ELR (cell line): Measurements from ENCODE around the gene MTFP1.
"Not testable (repeated sequence)": the region's sequence is repeated elsewhere in the genome, so short reads cannot be mapped to it uniquely, and the experiment has no call there.

Experiments
- DNase-seq: peaks from one replicate; pipeline ENCODE4 v3.0.0-alpha.2; 2015; ENCODE audit warnings: low read depth

The MTFP1 gene, protein sequence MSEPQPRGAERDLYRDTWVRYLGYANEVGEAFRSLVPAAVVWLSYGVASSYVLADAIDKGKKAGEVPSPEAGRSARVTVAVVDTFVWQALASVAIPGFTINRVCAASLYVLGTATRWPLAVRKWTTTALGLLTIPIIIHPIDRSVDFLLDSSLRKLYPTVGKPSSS

DNA sequence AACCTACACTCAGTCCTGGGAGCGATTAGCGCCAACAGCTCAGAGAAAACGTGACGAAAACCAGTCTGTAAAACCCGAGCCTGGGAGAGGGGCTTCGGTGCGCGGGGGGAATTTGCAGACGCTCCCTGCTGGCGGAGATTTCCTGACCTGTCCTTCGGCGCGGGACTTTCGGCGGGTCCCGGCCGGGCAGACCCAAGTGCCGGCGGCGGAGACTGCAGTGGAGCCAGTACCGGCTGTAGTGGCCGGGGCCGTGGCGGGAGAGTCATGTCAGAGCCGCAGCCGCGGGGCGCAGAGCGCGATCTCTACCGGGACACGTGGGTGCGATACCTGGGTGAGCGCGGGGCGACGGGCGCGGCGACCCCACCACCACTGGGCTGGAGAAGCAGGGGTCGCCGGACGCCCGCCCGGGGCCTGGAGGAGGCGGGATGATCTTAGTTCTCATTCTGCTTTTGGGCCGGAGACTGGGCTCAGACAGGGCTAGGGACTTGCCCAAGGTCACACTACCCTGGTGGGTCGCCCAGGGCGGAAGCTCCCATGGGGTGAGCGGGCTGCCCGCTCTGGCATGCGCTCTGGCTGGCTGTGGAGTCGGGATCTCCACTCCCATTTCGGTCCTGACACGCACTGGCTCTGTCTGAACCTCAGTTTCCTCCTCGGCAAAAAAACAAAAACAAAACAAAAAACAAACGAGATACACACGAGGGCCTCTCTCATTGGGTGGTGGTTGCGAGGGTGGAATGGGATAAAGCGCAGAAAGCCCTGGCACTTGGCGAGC, at the start of gene MTFP1:
Gene MTFP1, plus strand, starts transcription at position 153 of the 772 bp plus-strand sequence. Its CDS starts 112 bp downstream, at position 265.
- peak; percentile 85 for DNase-seq

DNA sequence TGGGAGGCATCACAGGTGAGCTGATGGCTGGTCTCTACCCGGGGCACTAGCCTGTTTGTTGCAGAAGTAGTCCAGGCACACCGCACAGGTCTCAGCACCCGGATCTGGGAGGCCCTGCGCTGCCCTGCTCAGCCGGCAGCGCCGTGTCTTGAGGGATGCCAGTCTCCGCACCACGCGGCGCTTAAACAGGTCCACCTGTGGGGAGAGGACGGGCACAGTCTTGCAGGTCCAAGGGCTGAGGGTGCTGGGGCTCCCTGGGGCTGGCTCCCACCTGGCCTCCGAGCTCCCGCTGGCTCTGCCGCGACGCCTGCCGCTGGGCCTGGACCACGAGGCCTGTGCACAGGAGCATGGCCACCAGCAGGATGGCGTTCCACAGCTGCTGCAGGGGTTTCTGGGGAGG, 45.6 kb upstream of the MTFP1 start:
- no peak for DNase-seq

DNA sequence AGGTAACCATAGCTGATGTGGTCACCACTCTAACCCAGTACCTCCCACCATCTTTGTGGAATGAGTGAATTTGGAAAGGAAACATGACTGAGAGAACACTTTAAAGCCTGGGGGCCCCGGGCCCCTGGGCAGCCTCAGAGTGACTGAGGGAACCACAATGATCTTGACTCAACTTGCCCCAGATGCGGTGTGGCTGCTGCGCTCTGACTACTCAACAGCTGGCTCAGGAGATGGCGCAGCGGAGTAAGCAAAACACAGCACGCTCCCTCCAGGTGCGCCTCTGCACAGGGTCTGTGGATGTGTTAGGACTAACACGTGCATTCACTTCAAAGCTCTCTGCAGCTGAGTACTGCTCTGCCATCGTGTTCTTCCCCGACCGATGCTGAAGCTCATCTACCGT, 44.3 kb upstream of the MTFP1 start:
- DNase-seq, result no peak

DNA sequence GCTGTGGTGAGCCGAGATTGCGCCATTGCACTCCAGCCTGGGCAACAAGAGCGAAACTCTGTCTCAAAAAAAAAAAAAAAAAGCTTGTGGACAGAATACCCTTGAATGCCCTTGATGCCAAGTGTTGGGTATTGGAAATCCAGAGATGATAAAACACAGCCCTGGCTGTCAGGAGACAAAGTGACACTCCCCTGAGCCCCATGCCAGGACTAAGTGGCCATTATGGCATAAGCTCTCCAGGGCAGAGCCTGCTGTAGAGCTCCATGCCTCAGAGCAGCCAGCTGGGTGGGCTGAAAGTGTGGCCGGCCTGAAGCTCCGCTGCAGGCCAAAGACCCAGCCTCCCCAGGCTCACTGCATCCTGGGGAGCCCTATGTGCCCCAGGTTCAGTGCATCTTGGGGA, 43.2 kb upstream of the MTFP1 start:
- no peak for DNase-seq

DNA sequence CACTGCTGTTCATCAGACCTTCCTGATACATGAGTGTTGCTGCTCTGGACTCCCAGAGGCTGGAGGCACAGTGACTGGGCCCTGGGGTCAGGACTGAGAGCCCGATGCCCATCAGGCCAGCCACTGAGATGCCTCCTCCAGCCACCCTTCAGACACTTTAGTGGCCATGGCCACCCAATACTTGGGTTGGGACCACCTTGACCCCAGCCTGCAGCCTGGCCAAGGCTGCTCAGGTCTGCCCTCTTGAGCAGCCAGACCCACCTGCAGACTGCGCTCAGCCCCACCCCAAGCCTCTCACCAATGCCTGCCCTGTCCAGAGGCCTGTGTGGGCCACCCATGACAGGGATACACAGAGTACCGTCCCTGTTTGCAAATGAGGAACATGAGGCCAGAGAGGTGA, 42.5 kb upstream of the MTFP1 start:
- no peak for DNase-seq

DNA sequence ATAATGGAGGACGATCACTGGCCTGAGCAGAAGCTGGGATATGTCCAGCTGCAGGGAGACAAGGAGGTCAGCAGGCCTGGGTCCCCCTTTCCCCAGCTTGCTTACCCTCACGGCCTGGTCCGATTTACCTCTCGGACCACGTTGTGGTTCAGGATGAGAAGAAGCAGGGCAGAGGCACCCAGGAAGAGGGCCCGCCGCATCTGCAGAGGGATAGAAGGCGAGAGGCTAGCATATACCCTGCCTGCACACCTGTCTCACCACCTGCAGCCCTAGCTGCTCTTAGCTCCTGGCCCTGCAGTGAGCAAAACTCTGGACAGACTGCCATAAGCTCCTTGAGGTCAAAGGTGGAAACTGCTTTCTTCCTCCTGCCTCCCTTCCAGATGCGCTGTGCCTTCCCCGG, 39.6 kb upstream of the MTFP1 start:
- DNase-seq, result no peak

DNA sequence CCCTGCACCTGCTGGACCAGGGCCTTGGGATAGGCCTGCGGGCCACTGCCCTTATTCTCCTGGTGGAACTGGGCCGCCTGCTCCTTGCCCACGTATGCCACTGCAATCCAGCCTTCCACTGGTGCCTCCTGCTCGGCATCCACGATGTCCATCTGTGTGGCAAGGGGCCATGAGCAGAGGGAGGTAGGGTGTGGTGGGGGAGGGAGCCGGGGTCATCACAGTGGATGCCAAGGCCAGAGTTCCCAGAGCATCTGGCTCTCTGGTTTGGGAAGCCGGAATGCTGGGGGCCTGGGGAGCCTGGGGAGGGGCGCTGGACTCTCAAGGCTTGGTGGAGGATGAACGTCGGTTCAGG, 39.0 kb upstream of the MTFP1 start:
- no peak for DNase-seq

DNA sequence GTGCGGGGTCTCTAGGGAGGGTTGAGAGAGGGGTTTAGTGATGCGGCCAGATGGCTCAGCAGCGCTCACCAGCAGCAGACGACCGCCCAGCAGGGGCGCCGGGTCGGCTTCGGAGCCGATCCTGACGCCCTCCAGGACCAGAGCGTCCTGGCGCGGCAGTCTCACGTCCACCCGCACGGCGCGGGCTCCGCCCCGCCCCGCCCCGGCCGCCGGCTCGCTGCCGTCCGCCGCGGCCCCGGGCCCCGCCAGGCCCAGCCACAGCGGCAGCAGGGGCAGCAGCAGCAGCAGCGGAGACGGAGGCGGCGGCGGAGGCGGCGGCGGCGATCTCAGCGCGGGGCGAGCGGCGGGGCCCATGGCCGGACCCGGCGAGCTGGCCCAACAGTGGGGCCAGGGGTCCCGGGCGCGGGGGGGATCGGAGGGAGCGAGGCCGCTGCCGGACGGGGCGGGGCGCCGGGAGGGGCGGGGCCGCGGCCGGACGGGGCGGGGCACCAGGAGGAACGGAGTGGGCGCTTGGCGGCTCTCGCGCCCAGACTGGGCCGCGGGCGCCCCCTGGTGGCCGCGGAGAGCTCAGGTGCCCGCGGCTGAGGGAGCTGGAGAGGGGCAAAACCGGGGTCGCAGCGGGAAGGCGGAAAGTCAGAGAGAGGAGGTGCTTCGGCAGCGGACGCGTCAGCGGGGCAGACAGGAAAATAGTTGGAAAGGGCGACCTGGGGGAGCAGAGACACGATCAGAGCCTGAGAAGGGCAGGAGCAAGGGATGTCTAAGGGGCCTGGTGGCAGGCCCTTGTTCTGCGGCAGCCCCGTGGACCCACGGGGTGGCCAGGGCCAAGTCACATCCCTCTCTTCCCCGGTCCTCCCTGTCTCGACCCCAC, 38.4 kb upstream of the MTFP1 start, which contains the start of gene RNF215:
Gene RNF215, minus strand, starts transcription at position 452 of the 868 bp plus-strand sequence. Its CDS starts 98 bp downstream, at position 354.
- DNase-seq, result peak; percentile 80

DNA sequence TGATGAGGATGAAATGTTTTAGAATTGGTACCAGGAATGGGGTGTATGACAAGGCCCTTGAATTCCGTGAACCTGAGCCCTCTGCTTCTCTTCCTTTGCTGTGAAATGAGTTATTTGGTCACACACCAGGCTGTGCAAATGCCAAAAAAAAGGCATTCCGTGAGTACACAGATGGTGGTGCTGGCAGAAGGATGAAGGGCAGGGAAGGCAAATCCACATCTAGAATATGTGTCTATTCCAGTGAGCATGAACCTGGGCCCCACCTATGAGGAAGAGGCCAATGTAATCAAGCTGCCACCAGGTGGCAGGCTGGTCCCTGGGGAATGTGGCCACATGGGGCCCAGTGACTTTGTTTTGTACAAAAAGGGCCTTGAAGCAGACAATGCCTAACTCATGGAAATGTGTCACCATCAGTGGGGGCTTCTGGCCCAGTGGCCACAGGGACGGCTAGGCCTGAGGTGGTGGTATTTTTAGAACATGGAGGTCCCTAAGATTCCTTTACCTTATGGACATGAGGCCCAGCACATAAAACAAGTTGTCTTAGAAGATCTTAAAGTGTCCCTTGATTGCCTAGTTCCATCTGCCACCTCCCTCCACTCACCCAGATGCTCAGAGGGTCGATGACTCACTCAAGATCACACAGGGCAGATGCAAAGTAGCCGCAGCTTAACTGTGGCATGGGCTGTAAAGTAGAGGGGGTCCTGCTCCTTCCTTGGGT, 34.4 kb upstream of the MTFP1 start:
- DNase-seq, result peak; percentile 85

DNA sequence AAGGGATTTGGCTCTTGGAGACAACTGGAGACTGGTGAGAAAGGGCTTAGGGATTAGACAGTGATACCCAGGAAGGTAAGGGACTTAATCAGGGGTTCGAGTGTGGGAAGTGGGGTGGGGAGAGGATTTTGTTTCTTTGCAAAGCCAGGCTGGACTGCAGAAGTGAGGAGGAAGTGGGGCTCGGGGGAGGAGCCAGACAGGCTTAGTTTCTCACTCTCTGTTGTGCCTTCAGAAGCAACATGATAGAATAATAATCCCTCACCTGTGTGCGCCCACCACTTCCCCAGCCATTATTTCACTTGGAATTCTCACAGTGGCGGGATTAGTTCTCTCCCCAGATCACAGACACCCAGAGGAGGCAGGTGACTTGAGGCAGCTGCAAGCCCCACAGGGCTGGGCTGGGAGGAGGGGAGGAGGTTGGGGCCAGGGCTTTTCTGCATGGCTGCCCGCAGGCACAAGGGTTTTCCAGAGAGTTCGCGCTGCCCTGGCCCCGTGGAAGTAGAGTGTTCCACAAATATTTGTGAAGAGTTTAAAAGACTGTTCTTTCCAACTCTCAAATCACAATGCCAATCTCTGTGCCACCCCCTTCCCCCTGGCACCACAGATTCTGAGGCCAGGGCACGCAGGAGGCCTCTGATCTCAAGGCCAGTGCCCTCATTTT, 32.8 kb upstream of the MTFP1 start:
- peak; percentile 21 for DNase-seq

DNA sequence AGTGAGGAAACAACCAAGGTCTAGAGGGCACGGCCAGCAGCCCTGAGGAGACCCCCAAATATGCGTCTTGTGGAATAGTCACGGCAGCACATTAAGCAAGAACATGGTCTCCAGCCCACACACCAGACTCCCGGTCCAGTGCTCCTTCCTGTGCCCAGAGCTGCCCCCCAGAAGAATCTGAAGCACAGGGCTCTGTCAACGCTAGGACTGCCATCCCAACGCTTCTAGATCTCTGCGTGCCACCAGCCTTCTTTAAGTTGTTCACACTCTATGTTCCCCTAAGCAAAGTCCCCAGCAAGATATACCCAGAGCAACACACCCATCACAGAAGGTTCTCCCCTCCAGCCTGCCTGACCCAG, 32.3 kb upstream of the MTFP1 start:
- no peak for DNase-seq

DNA sequence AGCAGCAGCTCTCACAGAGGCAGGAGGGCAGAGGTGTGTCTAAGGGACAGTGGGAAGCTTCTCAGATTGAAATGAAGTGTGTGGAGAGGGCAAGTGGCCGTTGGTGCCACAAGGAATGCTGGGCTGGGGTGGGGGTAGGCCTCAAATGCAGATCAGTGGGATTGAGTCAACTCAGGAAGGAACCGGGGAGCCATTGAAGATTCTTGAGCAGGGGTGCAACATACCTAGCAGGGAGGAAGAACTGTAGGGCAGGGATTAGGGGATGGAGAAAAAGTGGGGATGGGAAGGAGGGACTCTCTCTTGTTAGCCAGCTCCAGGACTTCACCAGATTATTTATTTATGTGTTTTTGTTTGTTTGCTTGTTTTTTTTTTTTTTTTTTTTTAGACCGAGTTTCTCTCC, 31.7 kb upstream of the MTFP1 start:
- no peak for DNase-seq

DNA sequence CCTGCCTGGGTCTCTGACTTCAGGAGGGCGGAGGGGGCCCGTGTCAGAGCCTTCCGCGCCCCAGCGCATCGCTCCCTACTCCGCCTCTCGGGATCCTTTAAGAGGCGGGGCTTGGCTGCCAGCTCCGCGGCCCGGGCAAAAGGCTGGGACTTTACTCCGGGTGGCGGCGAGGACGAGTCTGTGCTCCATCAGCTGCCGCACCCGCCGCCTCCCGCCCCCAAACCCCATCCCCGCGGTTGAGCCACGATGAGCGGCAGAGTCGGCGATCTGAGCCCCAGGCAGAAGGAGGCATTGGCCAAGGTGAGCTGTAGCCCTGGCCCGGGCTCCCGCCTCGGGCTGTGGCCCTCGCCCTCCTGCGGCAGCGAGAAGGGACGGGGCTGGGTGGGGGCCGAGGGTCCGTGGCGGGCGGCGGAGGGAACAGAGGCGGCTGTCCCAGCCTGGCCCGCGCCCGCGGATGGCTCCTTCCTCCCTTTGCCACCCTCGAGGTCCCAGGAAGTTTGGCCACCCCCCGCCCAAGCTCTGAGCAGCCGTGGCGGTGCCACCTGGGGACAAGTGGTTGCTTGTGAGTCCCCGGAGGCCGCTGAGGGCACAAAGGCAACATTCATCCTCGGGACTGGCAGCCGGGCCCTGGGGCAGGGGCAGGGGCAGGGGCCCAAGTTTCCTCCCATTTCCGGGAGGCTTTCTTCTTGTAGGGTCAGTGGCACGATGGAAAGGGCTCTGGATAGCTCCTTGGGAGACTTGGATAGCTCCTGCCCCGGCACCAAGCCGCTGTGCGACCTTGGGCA, 28.5 kb upstream of the MTFP1 start, which contains the start of gene SEC14L2:
Gene SEC14L2, plus strand, starts transcription at position 148 of the 785 bp plus-strand sequence. Its CDS starts 99 bp downstream, at position 247.
- peak; percentile 74 for DNase-seq

DNA sequence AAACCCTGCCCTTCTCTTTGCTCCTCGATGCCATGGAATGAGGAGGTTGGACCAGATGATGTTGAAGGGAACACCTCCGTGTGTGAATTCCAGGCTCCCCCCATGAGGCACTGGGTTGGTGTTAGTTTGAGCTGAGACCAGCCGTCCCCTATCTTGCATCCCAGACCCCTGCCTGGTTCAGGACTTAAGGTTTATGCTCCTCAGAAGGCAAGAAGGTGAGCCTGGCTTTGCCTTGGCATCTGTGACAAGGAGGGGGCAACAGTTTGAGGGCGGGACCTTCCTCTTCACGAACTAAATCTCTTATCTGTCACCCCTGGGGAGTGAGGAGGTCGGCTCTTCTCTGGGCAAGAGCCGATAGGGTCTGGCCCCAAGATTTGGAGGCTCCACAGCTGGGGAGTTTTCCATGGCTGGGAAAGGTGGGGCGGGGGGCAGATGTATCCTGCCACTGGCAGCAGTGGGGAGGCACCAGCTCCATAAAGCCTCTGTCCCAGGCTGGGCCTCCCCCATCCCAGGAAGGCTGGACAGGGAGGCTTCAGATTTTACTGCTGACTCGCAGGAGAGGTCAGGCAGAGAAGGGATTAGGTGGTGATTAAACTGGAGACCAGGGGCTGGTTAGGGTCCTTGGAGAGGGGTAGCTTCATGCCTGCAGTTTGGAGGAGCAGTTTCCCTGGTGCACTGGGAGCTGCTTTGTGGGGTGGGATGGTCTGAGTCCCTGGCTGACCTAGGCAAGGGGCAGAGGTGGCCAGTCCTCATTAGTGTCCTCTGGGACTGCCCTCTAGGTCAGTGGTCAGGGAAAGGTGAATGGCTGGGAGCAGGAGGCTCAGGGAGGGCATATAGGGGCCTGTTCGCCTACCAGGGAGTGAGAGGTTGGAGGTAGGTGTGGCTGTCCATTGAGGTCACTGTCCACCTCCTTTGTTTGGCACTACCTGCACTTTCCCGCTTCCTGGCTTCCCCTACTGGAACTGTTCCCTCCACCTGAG, 27.6 kb upstream of the MTFP1 start:
- no peak for DNase-seq

DNA sequence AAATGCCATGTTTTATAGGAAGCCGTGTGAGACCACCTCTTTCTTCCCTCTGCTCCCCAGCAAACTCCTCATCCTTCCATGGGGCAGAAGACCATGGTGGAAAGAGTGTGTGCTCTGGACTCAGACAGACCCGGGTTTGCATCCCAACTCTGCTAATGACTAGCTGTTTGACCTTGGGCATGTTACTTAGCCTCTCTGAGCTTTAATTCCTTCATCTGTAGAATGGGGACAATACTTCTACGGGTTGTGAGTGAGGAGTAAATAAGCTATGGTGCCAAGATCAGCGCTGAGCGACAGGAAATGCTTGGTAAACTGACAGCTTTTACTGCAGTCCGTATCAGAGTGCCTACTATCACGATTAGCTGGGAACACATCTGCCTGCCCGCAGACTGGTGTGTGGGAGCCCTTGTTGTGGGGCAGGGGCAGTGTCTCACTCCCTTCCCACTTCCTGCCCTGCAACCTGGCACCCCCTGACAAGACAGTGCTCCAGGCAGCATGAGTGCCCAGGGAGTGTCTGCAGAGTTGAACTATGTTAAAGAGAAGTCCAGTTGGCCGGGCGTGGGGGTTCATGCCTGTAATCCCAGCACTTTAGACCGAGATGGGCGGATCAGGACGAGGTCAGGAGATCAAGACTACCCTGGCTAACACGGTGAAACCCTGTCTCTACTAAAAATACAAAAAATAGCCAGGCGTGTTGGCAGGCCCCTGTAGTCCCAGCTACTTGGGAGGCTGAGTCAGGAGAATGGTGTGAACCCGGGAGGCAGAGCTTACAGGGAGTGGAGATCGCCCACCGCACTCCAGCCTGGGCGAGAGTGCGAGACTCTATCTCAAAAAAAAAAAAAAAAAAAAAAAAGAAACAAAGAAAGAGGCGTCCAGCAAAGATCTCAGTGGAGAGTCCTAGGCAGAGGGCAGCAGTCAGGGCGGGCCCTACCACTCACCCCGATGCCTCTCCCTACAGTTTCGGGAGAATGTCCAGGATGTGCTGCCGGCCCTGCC, 26.6 kb upstream of the MTFP1 start:
- no peak for DNase-seq

DNA sequence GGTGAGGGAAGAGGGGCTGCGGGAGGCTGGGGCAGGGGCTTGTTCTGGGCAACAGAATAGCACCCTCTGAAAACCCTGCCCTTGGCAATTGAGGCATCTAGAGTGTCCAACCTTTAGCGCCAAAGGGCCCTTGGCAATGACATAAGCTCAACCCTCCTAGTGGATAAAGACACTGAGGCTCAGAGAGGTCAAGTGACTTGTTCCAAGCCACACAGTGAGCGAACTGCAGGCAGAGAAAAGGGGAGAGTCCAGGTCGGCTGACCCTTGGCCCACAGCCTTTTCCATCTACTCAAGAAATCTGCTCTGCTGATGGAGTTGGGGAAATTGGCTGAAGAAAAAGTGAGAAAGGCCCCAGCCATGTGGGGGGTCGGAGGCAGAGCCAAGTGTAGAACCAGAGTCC, 25.9 kb upstream of the MTFP1 start:
- DNase-seq, result no peak

DNA sequence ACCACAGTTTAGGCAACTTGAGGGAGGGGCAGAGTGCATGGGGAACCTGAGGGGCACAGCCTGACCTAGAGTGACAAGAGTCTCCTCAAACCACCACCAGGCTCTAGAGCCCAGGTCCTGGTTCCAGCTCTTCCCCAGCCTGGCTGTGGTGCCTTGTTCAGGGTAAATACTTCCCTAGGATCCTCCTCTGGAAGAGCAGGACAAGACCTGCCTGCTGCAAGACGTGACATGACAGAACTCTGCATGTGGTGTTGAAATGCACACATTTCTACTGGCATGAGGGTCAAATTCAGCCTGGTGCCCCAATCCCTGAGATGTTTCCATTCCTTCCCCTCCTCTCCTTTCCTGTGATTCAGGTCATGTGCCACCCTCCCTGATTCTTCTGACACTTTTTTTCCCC, 25.4 kb upstream of the MTFP1 start:
- no peak for DNase-seq

DNA sequence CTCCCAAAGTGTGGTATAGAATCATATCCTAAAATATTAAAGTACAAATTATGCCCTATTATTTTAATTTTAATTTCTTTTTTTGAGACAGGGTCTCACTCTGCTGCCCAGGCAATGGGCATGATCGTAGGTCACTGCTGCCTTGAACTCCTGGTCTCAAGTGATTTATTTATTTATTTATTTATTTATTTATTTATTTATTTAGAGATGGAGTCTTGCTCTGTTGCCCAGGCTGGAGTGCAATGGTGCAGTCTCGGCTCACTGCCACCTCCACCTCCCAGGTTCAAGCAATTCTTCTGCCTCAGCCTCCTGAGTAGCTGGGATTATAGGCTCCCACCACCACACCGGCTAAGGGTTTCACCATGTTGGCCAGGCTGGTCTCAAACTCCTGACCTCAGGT, 24.5 kb upstream of the MTFP1 start:
- DNase-seq, result not testable (repeated sequence)
